Peyer's patch (tissue), 4 donors: Measurements from ENCODE around the gene RAP1B. TPM values are rescaled to one million over a fixed set of nuclear protein-coding genes. Genes with fewer than 3 reads are reported as not detected.

Experiments
- DNase-seq, 3 donors: peaks; one replicate each; pipeline ENCODE4 v3.0.0-alpha.2; 2017 to 2019
- H3K27ac ChIP-seq, 4 donors: fragments of 200-600 bp; sonication (generic); one replicate each; pipeline ENCODE4 v1.5.1; 2016 to 2019
- H3K27me3 ChIP-seq, 2 donors: fragments of 200-600 bp; sonication (generic); one replicate each; pipeline ENCODE4 v1.5.1; 2019
- H3K36me3 ChIP-seq, 3 donors: fragments of 200-600 bp; sonication (generic); one replicate each; pipeline ENCODE4 v1.5.1; 2016 to 2019
- H3K4me1 ChIP-seq, 4 donors: fragments of 200-600 bp; sonication (generic); one replicate each; pipeline ENCODE4 v1.5.1; 2016 to 2019
- H3K4me3 ChIP-seq, 4 donors: fragments of 200-600 bp; sonication (generic); 1 replicate in 3 of 4; 2 replicates in 1 of 4; pipeline ENCODE4 v1.5.1; 2016 to 2019; ENCODE audit warnings: mild to moderate bottlenecking in 1 of 4
- H3K9me3 ChIP-seq, 4 donors: fragments of 200-600 bp; sonication (generic); one replicate each; pipeline ENCODE4 v1.5.1; 2016 to 2019; ENCODE audit warnings: mild to moderate bottlenecking in 1 of 4
- CTCF ChIP-seq, 6 experiments: fragments of 450-650 bp in 4 of 6; fragments of 200-600 bp in 2 of 6; sonication (generic) in 1 of 6; IDR thresholded peaks; one replicate each; pipeline ENCODE4 v1.5.1; 2017 to 2019; ENCODE audit warnings: antibody characterized with exemption in 6 of 6, mild to moderate bottlenecking in 3 of 6, moderate library complexity in 1 of 6
- POLR2A ChIP-seq, 2 donors: fragments of 450-650 bp; IDR thresholded peaks; one replicate each; pipeline ENCODE4 v1.5.1; 2017; ENCODE audit warnings: antibody characterized with exemption in 2 of 2, mild to moderate bottlenecking in 2 of 2, moderate library complexity in 2 of 2
- total RNA-seq, 4 donors: library from RNA; depleted of rRNA; stranded (reverse); fragments of >200 nt; gene quantifications; one replicate each; pipeline ENCODE4 v1.1.0, GENCODE V29; 2016

Gene RAP1B
- total RNA-seq, 4 donors from 2014 or later = 123 to 210 (median 140) TPM

- no peak for DNase-seq
- Histone ChIP-seq H3K4me1 (peaks cover 0 to 63% (median 13%) of the 10 kb centered on the region in 4 donors), H3K9me3 (no peaks in the 10 kb centered on the region), H3K4me3 (peak overlapping the region in 1 of 4 donors; percentile 74), H3K36me3 (no peaks in the 10 kb centered on the region), H3K27ac (peak overlapping the region in 1 of 4 donors; percentile 98), H3K27me3 (no peaks in the 10 kb centered on the region)
- TF ChIP-seq CTCF (IDR thresholded peaks at IDR 0.05) = no peak
- TF ChIP-seq POLR2A (IDR thresholded peaks at IDR 0.05) = no peak
Measured at GRCh38 chr12:68614105-68614679, 3.5 kb downstream of the RAP1B start.

DNA sequence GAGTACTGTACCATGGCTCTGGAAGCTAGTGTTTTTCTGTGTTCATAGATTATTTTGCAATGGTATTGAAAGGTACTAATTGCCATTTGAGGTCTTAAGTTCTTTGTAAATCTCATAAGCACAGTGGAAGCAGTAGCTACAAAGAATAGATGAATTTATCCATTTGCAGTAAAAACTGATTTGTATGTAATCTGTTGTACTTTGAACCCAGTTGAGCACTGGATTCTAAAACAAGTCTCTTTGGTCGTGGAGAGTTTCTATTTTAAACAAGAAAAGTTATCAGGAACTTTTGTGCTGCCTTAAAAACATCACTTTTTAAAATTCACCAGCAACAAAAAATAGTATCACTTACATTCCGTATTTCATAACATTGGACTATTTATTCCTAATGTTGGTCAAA, 4.1 kb downstream of the RAP1B start:
- Histone ChIP-seq H3K27ac (no peak overlapping the region), H3K4me3 (no peak overlapping the region), H3K36me3 (no peaks in the 10 kb centered on the region), H3K9me3 (no peaks in the 10 kb centered on the region), H3K27me3 (no peaks in the 10 kb centered on the region), H3K4me1 (peaks cover 0 to 69% (median 15%) of the 10 kb centered on the region in 4 donors)
- no peak for DNase-seq
- no peak for TF ChIP-seq CTCF (IDR thresholded peaks at IDR 0.05)

DNA sequence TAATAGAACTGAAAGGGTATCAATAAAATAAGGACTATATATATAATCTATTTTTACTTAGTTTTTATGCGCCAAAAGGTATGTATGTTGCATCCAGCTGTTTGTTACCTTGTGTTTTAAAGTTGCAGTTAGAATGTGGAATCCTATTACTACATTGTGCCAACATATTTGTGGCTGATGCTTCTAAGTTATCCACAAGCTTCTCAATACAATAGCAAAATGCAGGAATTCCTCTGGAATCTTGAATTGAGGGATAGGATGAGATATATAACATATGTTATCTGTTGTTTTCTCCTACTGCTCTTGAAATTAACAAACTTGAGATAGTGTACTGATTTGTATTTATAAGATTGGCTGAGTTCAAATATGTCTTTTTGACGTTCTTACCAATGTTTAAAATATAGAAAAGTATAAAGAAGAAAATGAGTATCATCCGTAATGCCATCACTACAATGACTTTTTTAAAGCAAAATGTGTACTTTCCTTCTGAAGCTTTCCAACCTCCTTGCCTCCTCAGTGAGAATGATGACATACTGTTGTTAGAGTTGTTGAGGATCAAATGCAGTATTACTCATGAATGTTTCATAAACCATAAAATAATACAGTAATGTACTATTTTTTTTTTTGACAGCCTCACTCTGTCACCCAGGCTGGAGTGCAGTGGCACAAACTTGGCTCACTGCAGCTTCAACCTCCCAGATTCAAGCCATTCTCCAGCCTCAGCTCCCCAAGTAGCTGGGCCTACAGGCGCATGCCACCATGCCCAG, 6.6 kb downstream of the RAP1B start:
- no peaks in the 10 kb centered on the region for H3K27me3 ChIP-seq
- no peak for DNase-seq
- peaks cover 0 to 94% (median 22%) of the 10 kb centered on the region in 4 donors for H3K4me1 ChIP-seq
- H3K9me3 ChIP-seq = no peaks in the 10 kb centered on the region
- TF ChIP-seq POLR2A (IDR thresholded peaks at IDR 0.05) (no peak), CTCF (IDR thresholded peaks at IDR 0.05) (no peak)
- H3K36me3 ChIP-seq = no peaks in the 10 kb centered on the region
- no peak overlapping the region for H3K27ac ChIP-seq
- H3K4me3 ChIP-seq = no peak overlapping the region

- peaks cover 0 to 2% (median 0%) of the 10 kb centered on the region in 3 donors for H3K36me3 ChIP-seq
- no peak overlapping the region for H3K4me3 ChIP-seq
- H3K27me3 ChIP-seq = no peaks in the 10 kb centered on the region
- H3K9me3 ChIP-seq = no peaks in the 10 kb centered on the region
- no peak overlapping the region for H3K27ac ChIP-seq
- DNase-seq = no peak
- TF ChIP-seq CTCF (IDR thresholded peaks at IDR 0.05) = no peak
- TF ChIP-seq POLR2A (IDR thresholded peaks at IDR 0.05) = no peak
- H3K4me1 ChIP-seq = peaks cover 0 to 88% (median 15%) of the 10 kb centered on the region in 4 donors
Measured at GRCh38 chr12:68619541-68619940, 8.8 kb downstream of the RAP1B start.

- H3K27me3 ChIP-seq = no peaks in the 10 kb centered on the region
- TF ChIP-seq CTCF (IDR thresholded peaks at IDR 0.05) (no peak), POLR2A (IDR thresholded peaks at IDR 0.05) (no peak)
- H3K9me3 ChIP-seq = no peaks in the 10 kb centered on the region
- peaks cover 0 to 8% (median 0%) of the 10 kb centered on the region in 3 donors for H3K36me3 ChIP-seq
- no peak for DNase-seq
- H3K27ac ChIP-seq = no peak overlapping the region
- H3K4me3 ChIP-seq = no peak overlapping the region
- peaks cover 0 to 83% (median 15%) of the 10 kb centered on the region in 4 donors for H3K4me1 ChIP-seq
Measured at GRCh38 chr12:68620519-68621471, 10.1 kb downstream of the RAP1B start.
